ENCODE measurements around the gene PRKCH.
"Not testable (repeated sequence)": the region's sequence is repeated elsewhere in the genome, so short reads cannot be mapped to it uniquely, and the experiment has no call there.

GRCh38 chr14:61308701-61309100 is 12.7 kb upstream of the PRKCH start:
- not testable (repeated sequence) for TF ChIP-seq EZH2 (IDR thresholded peaks at IDR 0.05); POLR2AphosphoS5 (IDR thresholded peaks at IDR 0.05; ENCODE audit: borderline replicate concordance, low read depth, low read length); FOXP2 (optimal IDR thresholded peaks at IDR 0.05; ENCODE audit: control extremely low read depth, extremely low read length, insufficient read depth)

Measured in SK-N-MC (cell line).